ENCODE results near the gene RCCD1. TPM values are rescaled to one million over a fixed set of nuclear protein-coding genes. Genes with fewer than 3 reads are reported as not detected.
A peak's percentile ranks its signal among the peaks of the same experiment; 100 is the strongest.

The RCCD1 gene
- total RNA-seq, 1 experiment from 2014 or later, result 22.8 TPM

DNA sequence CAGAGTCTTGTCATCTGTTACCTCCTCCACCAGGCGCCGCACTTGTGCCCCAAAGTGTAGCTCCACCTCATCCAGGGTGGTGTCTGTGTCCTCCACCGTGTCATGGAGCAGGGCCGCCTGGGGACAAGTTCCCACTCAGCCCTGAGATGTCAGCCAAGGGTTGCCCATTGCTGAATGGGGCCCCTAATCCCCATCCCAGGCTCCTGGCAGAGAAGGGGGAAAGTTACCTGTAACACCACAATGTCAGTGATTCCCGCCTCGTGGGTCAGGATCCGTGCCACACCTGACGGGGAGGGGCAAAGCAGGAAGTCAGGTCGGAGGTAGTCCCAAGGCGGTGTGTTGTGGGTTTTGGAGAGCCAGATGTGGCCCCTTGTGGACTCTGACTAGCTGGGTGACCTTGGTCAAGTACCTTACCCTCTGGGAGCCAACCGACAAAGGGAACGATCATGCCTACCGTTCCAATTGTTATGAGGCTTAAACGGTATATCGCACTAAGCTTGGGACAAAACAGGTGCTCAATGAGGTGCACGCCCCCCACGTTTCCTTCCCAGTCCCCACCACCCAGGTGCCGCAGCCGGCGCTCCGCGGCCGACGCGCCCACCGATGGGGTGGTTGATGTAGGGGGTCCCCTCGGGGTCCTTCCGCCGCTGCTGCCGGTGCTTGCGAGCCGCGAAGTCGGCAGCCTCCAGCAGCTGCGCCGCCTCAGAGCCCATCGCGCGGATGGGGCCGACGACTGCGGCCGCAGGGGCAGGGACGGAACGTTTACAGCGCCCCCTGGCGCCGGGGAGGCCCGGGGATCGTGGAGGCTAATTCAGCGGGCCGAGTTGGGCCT lies 22.6 kb upstream of the RCCD1 start, which contains the start of gene HDDC3:
Gene HDDC3 (minus strand): TSS at position 722 of the 832 bp plus-strand sequence. CDS start 9 bp downstream, at position 713.
- Histone ChIP-seq H3K23ac (ENCODE audit: insufficient read length, low read depth, low read length) (no peak within 1 kb of the TSS), H4K5ac (ENCODE audit: insufficient read length, low read depth, low read length) (no peak within 1 kb of the TSS), H3K23me2 (ENCODE audit: insufficient read length, low read depth, low read length, poor library complexity, severe bottlenecking) (peaks cover 14% of the 10 kb centered on the region), H4K8ac (replicated peaks; ENCODE audit: insufficient read length, low read depth, low read length) (no peak within 1 kb of the TSS), H3K27me3 (ENCODE audit: insufficient read depth, low read length) (no peaks in the 10 kb centered on the region), H2AFZ (ENCODE audit: low read length) (no peak within 1 kb of the TSS), H3K56ac (ENCODE audit: insufficient read length, low read depth, low read length) (no peak within 1 kb of the TSS), H2BK120ac (ENCODE audit: low read depth, low read length, poor library complexity, severe bottlenecking) (no peak within 1 kb of the TSS), H3K79me2 (ENCODE audit: insufficient read depth, low read length) (no peaks in the 10 kb centered on the region; the same call in 1 of the 2 replicates), H4K91ac (ENCODE audit: insufficient read length, low read depth, low read length) (no peak within 1 kb of the TSS), H2BK20ac (ENCODE audit: low read depth, low read length, poor library complexity, severe bottlenecking) (no peak within 1 kb of the TSS), H2AK5ac (ENCODE audit: insufficient read length, low read length) (no peak within 1 kb of the TSS), H4K20me1 (ENCODE audit: control insufficient read depth, insufficient read depth, insufficient read length) (no peaks in the 10 kb centered on the region), H3K18ac (ENCODE audit: insufficient read length, low read depth, low read length) (no peak within 1 kb of the TSS), H3K14ac (ENCODE audit: insufficient read depth, low read length) (no peak within 1 kb of the TSS), H3K4me1 (ENCODE audit: insufficient read depth, low read length) (no peaks in the 10 kb centered on the region), H3K9ac (ENCODE audit: extremely low read depth, insufficient read length, low read length) (peak within 1 kb of the TSS; percentile 18), H2BK12ac (ENCODE audit: insufficient read length, low read depth, low read length) (no peak within 1 kb of the TSS), H3K4me2 (ENCODE audit: insufficient read depth, insufficient read length, low read length) (peak within 1 kb of the TSS; percentile 80), H3K9me3 (ENCODE audit: control insufficient read depth, low read depth, low read length) (no peaks in the 10 kb centered on the region), H2BK5ac (ENCODE audit: insufficient read length, low read length) (no peak within 1 kb of the TSS), H3K4ac (ENCODE audit: low read depth, low read length) (no peak within 1 kb of the TSS), H2BK15ac (ENCODE audit: low read depth, low read length) (no peak within 1 kb of the TSS), H3T11ph (ENCODE audit: low read length) (no peak within 1 kb of the TSS), H3K27ac (ENCODE audit: insufficient read length, low read depth, low read length) (no peak within 1 kb of the TSS), H3K79me1 (ENCODE audit: insufficient read depth, low read depth, low read length, poor library complexity, severe bottlenecking) (no peaks in the 10 kb centered on the region)
- TF ChIP-seq, protein P1, sequence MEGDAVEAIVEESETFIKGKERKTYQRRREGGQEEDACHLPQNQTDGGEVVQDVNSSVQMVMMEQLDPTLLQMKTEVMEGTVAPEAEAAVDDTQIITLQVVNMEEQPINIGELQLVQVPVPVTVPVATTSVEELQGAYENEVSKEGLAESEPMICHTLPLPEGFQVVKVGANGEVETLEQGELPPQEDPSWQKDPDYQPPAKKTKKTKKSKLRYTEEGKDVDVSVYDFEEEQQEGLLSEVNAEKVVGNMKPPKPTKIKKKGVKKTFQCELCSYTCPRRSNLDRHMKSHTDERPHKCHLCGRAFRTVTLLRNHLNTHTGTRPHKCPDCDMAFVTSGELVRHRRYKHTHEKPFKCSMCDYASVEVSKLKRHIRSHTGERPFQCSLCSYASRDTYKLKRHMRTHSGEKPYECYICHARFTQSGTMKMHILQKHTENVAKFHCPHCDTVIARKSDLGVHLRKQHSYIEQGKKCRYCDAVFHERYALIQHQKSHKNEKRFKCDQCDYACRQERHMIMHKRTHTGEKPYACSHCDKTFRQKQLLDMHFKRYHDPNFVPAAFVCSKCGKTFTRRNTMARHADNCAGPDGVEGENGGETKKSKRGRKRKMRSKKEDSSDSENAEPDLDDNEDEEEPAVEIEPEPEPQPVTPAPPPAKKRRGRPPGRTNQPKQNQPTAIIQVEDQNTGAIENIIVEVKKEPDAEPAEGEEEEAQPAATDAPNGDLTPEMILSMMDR (conservative IDR thresholded peaks at IDR 0.05), result peak; percentile 96
- peaks cover 4 to 12% (median 7%) of the 10 kb centered on the region in 3 experiments; a peak in 6 of 7 replicates for H3K36me3 Mint-ChIP-seq (ENCODE audit: insufficient read depth in 1 of 3, low read depth in 3 of 3)
- H3K27me3 Mint-ChIP-seq (ENCODE audit: low read depth), result peaks cover 11% of the 10 kb centered on the region
- H3K4me1 Mint-ChIP-seq, result peaks cover 21 to 26% of the 10 kb centered on the region in 2 experiments
- no CpG with 5 or more reads among the region's 52 CpGs for WGBS (ENCODE audit: extremely low coverage, insufficient read length, low lambda C conversion rate)
- peak; percentile 91 for DNase-seq
- no peaks in the 10 kb centered on the region; a peak in 2 of 5 replicates for H3K9me3 Mint-ChIP-seq
- H3K27ac Mint-ChIP-seq, result peak within 1 kb of the TSS; percentile 66 to 96 (median 80); a peak in 5 of 7 replicates
- H3K4me3 Mint-ChIP-seq, result peak within 1 kb of the TSS; percentile 90 to 94

Measured in H9 (cell line).